HG03520 (cell line): Measurements from ENCODE around the gene REM2.
A peak's percentile ranks its signal among the peaks of the same experiment; 100 is the strongest.

Experiments
- ATAC-seq: cut with Tn5 transposase; IDR thresholded peaks from one replicate; pipeline ENCODE4 v1.9.1; 2021; ENCODE audit warnings: mild to moderate bottlenecking, moderate library complexity; ENCODE audit not compliant: unreplicated experiment

Gene REM2

GRCh38 chr14:22925513-22925912, 42.5 kb downstream of the REM2 start:
- ATAC-seq: no peak

GRCh38 chr14:22926316-22926715, 43.3 kb downstream of the REM2 start:
- ATAC-seq: no peak

GRCh38 chr14:22928237-22929103, 45.4 kb downstream of the REM2 start:
- no peak for ATAC-seq

GRCh38 chr14:22929104-22929960, 46.3 kb downstream of the REM2 start, which contains the start of gene PRMT5:
TSS of gene PRMT5 (minus strand) at chr14:22929376. CDS start at chr14:22929361, 15 bp downstream.
- peak; percentile 88 for ATAC-seq

GRCh38 chr14:22929961-22930364, 46.9 kb downstream of the REM2 start:
- no peak for ATAC-seq

GRCh38 chr14:22932146-22932545, 49.1 kb downstream of the REM2 start:
- ATAC-seq: no peak

- no peak for ATAC-seq
Observed at GRCh38 chr14:22935156-22935555, 52.1 kb downstream of the REM2 start.
